Measurements from ENCODE around the gene COQ3. TPM values are rescaled to one million over a fixed set of nuclear protein-coding genes. Genes with fewer than 3 reads are reported as not detected.
A peak's percentile ranks its signal among the peaks of the same experiment; 100 is the strongest.

COQ3 gene
- total and polyA plus RNA-seq, 7 donors: 13.5 to 20.0 (median 19.0) TPM

DNA sequence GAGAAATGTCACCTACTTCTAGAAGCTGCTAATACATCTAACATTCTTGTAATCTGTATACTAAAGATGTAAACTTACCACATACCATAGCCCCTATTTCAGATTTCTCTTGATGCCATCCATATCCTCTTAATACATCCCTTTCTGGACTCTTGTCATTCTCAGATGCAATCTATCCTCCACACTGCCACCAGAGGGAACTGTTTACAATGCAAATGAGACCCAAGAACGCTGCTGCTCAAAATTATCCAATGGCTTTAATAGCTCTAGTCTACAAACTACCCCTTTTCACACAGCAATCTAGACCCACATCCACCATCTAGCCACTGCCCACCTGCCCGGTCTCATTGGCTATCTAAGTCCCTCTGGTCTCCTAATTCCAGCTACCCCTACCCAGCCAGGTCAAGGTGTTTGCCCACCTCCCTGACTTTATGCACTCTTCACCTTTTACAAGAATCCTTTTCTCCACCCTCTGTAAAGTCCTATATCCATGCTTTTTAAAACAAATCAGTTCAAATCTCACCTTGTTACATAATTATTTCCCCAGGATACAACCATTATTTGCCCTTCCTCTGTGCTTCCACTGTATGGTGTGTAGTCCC lies 59.4 kb downstream of the COQ3 start:
- no peak for DNase-seq
- Histone ChIP-seq H3K27ac (no peak overlapping the region), H3K36me3 (ENCODE audit: insufficient read depth in 1 of 2, low read depth in 1 of 2) (no peaks in the 10 kb centered on the region), H3K27me3 (ENCODE audit: insufficient read depth in 3 of 3, low read length in 2 of 3) (peaks cover 0 to 2% (median 0%) of the 10 kb centered on the region in 3 donors), H3K9me3 (no peaks in the 10 kb centered on the region), H3K4me1 (no peaks in the 10 kb centered on the region), H3K4me3 (no peak overlapping the region)
- peak in 2 of 4 donors; percentile 44 to 66 for ATAC-seq
- TF ChIP-seq, protein P1, sequence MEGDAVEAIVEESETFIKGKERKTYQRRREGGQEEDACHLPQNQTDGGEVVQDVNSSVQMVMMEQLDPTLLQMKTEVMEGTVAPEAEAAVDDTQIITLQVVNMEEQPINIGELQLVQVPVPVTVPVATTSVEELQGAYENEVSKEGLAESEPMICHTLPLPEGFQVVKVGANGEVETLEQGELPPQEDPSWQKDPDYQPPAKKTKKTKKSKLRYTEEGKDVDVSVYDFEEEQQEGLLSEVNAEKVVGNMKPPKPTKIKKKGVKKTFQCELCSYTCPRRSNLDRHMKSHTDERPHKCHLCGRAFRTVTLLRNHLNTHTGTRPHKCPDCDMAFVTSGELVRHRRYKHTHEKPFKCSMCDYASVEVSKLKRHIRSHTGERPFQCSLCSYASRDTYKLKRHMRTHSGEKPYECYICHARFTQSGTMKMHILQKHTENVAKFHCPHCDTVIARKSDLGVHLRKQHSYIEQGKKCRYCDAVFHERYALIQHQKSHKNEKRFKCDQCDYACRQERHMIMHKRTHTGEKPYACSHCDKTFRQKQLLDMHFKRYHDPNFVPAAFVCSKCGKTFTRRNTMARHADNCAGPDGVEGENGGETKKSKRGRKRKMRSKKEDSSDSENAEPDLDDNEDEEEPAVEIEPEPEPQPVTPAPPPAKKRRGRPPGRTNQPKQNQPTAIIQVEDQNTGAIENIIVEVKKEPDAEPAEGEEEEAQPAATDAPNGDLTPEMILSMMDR (IDR thresholded peaks at IDR 0.05): peak; percentile 39
- WGBS, 3 donors: 42 to 59% (median 42%) methylated on average over 2 of the region's 2 CpGs
- intact Hi-C loops (cut with DNase I): loop anchor here in 1 of 2 donors (10.0 kb wide), 1 partner anchor 410 kb away; no protein-coding TSS in a partner anchor

DNA sequence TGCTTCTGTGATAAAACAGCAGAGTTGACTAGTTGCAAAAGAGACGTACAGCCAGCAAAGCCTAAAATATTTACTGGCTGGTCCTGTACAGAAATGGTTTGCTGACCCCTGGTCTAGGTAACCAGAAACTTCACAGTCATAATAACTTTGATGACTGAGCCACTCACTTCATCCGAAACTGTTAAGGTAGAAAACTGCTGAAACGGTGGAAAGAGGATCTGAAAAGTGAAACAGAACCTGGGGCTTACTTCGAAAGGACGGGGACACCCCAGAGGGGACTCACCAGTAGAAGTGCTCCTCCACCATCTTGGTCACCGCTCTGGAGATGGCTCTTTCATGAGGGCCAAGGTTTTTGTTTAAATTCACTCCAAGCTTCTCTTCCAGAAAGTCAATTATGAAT lies 60.9 kb downstream of the COQ3 start:
- TF ChIP-seq, protein P1 (IDR thresholded peaks at IDR 0.05): no peak

DNA sequence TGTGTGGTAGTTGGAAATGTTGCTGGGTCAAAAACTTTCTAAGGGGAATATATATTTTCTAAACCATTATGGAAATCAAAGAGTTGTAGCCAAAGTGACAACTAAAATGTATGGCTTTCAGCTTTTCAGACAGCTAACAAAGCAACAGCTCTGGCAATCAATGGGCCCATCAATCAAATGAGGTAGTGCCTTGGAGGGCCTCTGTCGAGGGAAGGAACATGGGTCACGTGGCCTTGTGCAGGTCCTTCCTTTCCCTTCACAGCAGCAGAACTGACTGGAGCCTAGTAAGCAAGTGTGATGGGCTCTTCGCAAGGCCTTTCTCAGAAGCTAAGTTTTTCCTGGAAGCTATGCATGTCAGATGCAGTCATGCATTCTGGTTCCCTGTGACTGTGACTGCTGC lies 62.5 kb downstream of the COQ3 start:
- no peak for ATAC-seq
- TF ChIP-seq, protein P1 (IDR thresholded peaks at IDR 0.05): no peak
- intact Hi-C loops (cut with DNase I): loop anchor here in 1 of 2 donors (10.0 kb wide), 1 partner anchor 413 kb away; no protein-coding TSS in a partner anchor
- peaks cover 0 to 5% (median 0%) of the 10 kb centered on the region in 3 donors for H3K27me3 ChIP-seq (ENCODE audit: insufficient read depth in 3 of 3, low read length in 2 of 3)
- DNase-seq: no peak
- H3K4me1 ChIP-seq: no peaks in the 10 kb centered on the region
- H3K36me3 ChIP-seq (ENCODE audit: insufficient read depth in 1 of 2, low read depth in 1 of 2): no peaks in the 10 kb centered on the region
- WGBS, 3 donors: 65 to 84% (median 76%) methylated on average over 3 of the region's 3 CpGs
- no peaks in the 10 kb centered on the region for H3K9me3 ChIP-seq
- H3K4me3 ChIP-seq: no peak overlapping the region
- no peak overlapping the region for H3K27ac ChIP-seq

More for the DNA sequence above, 60.9 kb downstream of the COQ3 start:
- no peak for DNase-seq
- intact Hi-C loops (cut with DNase I): loop anchor here in 1 of 2 donors (10.0 kb wide), 1 partner anchor 412 kb away; no protein-coding TSS in a partner anchor
- H3K36me3 ChIP-seq (ENCODE audit: insufficient read depth in 1 of 2, low read depth in 1 of 2): no peaks in the 10 kb centered on the region
- peaks cover 0 to 2% (median 0%) of the 10 kb centered on the region in 3 donors for H3K27me3 ChIP-seq (ENCODE audit: insufficient read depth in 3 of 3, low read length in 2 of 3)
- no peak for ATAC-seq
- no peaks in the 10 kb centered on the region for H3K4me1 ChIP-seq
- WGBS, 3 donors: 65 to 73% (median 65%) methylated on average over 6 of the region's 6 CpGs
- H3K27ac ChIP-seq: no peak overlapping the region
- no peaks in the 10 kb centered on the region for H3K9me3 ChIP-seq
- H3K4me3 ChIP-seq: no peak overlapping the region

DNA sequence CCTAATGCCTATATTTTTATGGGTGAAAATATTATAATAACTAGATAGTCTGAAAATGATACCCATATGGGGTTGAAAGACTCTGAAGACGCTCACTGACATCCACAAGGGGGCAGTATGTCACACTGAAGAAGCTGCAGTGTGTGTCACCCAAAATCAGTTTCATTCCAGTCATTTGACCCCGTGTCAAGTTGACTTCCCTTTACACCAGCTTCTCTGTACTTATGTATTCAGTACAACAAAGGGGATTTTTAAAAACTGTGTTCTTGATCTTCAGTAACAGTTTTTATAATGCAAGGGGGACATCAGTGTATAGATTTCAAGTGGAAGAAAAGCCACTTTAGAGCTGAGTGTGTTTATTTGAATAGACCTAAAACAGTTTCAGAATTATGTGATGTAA lies 63.8 kb downstream of the COQ3 start:
- peaks cover 0 to 5% (median 0%) of the 10 kb centered on the region in 3 donors for H3K27me3 ChIP-seq (ENCODE audit: insufficient read depth in 3 of 3, low read length in 2 of 3)
- WGBS, 3 donors: 1 to 4% (median 4%) methylated on average over 2 of the region's 2 CpGs
- H3K27ac ChIP-seq: no peak overlapping the region
- H3K36me3 ChIP-seq (ENCODE audit: insufficient read depth in 1 of 2, low read depth in 1 of 2): no peaks in the 10 kb centered on the region
- TF ChIP-seq, protein P1 (IDR thresholded peaks at IDR 0.05): peak; percentile 62
- H3K4me3 ChIP-seq: no peak overlapping the region
- H3K9me3 ChIP-seq: no peaks in the 10 kb centered on the region
- ATAC-seq: peak; percentile 59 to 84 (median 69)
- intact Hi-C loops (cut with DNase I): loop anchor here in 1 of 2 donors (10.0 kb wide), 1 partner anchor 415 kb away; no protein-coding TSS in a partner anchor
- H3K4me1 ChIP-seq: no peaks in the 10 kb centered on the region
- no peak for DNase-seq

Measured in psoas muscle (tissue), 8 donors.